Measurements from ENCODE around the gene SOX10.

SOX10 gene

DNA sequence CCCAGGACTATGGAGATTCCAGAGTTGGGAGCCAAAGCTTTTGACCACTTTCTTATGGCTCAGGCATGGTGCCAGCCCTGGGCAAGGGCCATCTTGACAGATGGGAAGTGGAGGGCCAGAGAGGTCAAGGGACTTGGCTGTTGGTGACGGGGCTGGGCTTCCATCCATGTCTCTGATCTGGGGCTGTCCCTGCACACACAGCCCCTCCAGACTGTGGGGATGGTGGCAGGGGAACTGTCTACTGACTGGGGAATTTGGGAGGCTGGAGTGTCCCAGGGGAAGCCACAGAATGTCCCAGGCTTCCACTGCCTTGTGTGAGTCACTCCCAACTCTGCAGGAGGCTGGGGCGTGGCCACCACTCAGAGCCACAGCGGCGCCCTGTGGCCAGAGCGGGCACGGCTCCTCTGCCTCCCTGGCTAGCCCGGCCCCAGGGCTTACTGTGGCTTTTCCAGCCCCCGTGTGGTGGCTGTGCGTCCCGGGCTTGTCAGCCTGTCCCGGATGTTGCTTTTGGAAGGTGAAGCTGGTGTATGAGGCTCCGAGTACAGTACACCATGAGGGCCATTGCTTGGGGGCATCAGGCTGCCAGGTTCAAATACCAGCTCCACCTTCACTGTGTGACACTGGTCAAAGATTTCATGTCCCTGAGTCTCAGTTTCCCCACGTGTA, 50.5 kb downstream of the SOX10 start:
- Mint-ChIP-seq H3K9me3 (no peaks in the 10 kb centered on the region), H3K27me3 (no peaks in the 10 kb centered on the region), H3K4me3 (peak overlapping the region in 1 of 2 donors; percentile 24), H3K27ac (no peak overlapping the region), H3K4me1 (peaks cover 18% of the 10 kb centered on the region)
- ATAC-seq (peak; percentile 97), DNase-seq (peak; percentile 75 to 85)

DNA sequence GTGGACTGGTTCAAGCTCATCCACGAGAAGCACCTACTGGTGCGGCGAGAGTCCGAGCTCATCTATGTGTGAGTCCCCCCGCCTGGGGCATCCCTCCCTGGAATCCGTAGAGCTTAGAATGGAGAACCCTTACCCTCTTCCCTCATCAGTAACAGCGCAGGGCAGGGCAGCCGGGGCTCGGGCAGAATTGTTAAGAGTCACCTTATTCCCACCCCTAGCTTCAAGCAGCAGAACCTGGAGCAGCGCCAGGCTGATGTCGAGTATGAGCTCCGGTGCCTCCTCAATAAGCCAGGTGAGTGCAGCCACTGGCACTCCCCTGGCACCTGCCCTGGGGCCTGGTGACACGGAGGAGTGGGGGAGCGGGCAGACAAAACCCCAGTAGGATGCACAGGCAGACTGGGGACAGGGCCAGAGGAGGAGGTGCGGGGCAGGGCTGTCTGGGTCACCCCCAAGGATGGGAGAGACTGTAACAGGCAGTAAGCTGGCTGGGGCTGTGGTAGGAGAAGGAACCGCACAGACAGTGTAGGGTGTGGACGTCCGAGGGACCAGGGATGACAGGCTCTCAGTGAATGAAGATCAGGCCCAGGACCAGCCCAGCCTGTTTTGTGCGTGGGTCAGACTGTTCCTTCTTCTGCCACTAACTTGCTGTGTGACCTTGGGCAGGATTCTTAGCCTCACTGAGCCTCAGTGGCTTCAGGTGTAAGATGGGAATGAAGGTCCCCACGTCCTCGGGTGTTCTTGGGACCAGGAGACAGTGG, 51.4 kb downstream of the SOX10 start:
- peaks cover 18% of the 10 kb centered on the region for H3K4me1 Mint-ChIP-seq
- H3K27ac Mint-ChIP-seq: no peak overlapping the region
- ATAC-seq (no peak), DNase-seq (no peak)
- H3K27me3 Mint-ChIP-seq: no peaks in the 10 kb centered on the region
- H3K9me3 Mint-ChIP-seq: no peaks in the 10 kb centered on the region
- no peak overlapping the region for H3K4me3 Mint-ChIP-seq

DNA sequence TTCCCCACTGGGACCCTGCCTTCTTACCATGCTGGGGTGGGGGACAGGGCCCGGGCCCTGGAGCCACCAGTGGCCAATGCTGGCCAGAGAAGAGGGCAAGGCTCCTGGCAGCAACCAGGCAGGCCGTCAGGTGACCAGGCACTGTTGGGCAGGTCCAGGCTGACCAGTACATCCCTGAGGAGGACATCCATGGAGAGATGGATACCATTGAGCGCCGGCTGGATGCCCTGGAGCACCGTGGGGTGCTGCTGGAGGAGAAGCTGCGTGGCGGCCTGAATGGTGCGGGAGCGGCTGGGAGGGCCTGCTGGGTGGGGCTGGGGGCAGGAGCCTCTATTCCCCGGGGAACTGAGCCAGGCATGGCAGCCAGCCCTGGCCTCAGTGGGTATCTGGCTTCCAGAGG, 52.0 kb downstream of the SOX10 start:
- Mint-ChIP-seq H3K27me3 (no peaks in the 10 kb centered on the region), H3K9me3 (no peaks in the 10 kb centered on the region), H3K27ac (no peak overlapping the region), H3K4me3 (no peak overlapping the region), H3K4me1 (peaks cover 18% of the 10 kb centered on the region)
- DNase-seq (no peak), ATAC-seq (no peak)

- Mint-ChIP-seq H3K27me3 (no peaks in the 10 kb centered on the region), H3K27ac (no peak overlapping the region), H3K4me3 (no peak overlapping the region), H3K9me3 (no peaks in the 10 kb centered on the region), H3K4me1 (peaks cover 18% of the 10 kb centered on the region)
- DNase-seq (no peak), ATAC-seq (no peak)
These were observed 52.4 kb downstream of the SOX10 start for GRCh38 chr22:37931893-37932389.

DNA sequence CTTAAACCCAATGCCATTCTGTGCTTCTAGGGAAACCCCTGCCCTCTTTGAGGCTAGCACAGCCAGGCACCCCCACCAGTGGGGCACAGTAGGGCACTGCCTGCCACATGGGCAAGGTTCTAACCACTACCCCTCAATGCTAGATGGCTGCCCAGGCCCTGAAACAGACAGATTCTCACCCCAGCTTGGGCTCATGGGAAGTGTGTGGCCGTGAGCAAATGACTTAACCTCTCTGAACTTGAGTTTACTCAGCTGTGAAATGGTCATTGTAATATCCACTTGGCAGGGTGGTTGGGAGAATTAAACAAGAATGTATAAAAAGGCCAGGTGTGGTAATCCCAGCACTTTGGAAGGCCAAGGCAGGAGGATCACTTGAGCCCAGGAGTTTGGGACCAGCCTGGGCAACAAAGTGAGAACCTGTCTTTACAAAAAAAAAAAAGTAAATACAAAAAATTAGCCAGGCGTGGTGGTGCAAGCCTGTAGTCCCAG, 53.4 kb downstream of the SOX10 start:
- H3K4me3 Mint-ChIP-seq: no peak overlapping the region
- no peaks in the 10 kb centered on the region for H3K9me3 Mint-ChIP-seq
- H3K4me1 Mint-ChIP-seq: peaks cover 18% of the 10 kb centered on the region
- H3K27ac Mint-ChIP-seq: no peak overlapping the region
- DNase-seq (no peak), ATAC-seq (no peak)
- H3K27me3 Mint-ChIP-seq: no peaks in the 10 kb centered on the region

DNA sequence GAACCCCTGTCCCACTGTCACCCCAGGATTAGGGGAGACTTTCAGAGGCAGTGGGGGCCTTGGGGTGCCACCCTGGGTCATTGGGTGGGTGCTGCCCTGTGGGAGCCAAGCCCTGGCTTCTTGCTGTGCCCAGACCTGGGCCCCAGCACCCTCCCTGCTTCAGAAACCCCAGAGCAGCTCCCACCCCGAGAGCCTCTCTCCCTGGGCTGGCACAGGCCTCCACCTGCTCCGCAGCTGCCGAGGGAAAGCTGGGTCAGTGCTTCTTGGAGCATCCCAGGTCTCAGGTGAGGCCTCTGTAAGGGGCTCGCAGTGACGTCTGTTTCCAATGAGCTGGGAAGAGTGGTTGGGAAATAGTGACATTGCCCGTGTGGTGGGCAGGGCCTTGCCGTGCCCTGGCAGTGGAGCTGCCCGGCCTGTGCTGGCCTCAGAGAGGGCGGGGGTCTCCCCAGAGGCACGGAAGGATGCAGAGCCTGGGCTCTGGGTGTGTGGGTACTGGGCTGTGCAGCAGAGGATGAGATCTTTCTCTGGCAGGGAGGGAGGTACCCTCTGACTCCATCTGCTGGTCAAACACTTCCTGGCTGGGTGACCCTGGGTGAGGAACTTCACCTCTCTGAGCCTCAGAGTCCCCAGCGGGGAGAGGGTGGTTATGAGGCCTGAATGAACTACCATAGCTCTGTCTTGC, 53.9 kb downstream of the SOX10 start:
- H3K9me3 Mint-ChIP-seq: no peaks in the 10 kb centered on the region

DNA sequence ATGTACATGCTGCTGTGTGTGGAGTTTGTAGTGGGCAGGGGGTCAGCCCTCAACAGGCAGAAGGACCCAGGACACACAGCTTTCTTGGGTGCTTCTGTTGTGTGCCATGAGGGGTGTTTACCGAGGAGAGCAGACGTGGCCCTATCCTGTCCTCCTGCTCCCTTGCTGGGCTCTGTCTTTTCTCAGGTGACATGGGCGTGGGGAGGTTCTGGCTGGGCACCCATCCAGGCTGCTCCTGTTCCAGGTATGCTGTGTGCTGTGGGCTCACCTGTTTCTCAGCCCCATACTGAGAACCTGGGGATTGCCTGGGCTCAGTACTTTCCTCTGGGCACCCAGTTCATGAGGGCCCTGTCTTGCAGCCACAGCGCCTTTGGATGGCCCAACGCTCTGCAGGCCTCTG, 55.0 kb downstream of the SOX10 start:
- ATAC-seq (no peak), DNase-seq (no peak)
- H3K27me3 Mint-ChIP-seq: no peaks in the 10 kb centered on the region
- no peak overlapping the region for H3K4me3 Mint-ChIP-seq
- peaks cover 18% of the 10 kb centered on the region for H3K4me1 Mint-ChIP-seq
- no peaks in the 10 kb centered on the region for H3K9me3 Mint-ChIP-seq
- H3K27ac Mint-ChIP-seq: no peak overlapping the region

More for the DNA sequence above, 53.9 kb downstream of the SOX10 start:
- DNase-seq: no peak
- no peaks in the 10 kb centered on the region for H3K27me3 Mint-ChIP-seq
- no peak overlapping the region for H3K27ac Mint-ChIP-seq
- peaks cover 18% of the 10 kb centered on the region for H3K4me1 Mint-ChIP-seq
- H3K4me3 Mint-ChIP-seq: no peak overlapping the region
- peak; percentile 41 for ATAC-seq

GRCh38 chr22:37927637-37927936, 56.8 kb downstream of the SOX10 start:
- no peak for ATAC-seq
- H3K27me3 Mint-ChIP-seq: no peaks in the 10 kb centered on the region

DNA sequence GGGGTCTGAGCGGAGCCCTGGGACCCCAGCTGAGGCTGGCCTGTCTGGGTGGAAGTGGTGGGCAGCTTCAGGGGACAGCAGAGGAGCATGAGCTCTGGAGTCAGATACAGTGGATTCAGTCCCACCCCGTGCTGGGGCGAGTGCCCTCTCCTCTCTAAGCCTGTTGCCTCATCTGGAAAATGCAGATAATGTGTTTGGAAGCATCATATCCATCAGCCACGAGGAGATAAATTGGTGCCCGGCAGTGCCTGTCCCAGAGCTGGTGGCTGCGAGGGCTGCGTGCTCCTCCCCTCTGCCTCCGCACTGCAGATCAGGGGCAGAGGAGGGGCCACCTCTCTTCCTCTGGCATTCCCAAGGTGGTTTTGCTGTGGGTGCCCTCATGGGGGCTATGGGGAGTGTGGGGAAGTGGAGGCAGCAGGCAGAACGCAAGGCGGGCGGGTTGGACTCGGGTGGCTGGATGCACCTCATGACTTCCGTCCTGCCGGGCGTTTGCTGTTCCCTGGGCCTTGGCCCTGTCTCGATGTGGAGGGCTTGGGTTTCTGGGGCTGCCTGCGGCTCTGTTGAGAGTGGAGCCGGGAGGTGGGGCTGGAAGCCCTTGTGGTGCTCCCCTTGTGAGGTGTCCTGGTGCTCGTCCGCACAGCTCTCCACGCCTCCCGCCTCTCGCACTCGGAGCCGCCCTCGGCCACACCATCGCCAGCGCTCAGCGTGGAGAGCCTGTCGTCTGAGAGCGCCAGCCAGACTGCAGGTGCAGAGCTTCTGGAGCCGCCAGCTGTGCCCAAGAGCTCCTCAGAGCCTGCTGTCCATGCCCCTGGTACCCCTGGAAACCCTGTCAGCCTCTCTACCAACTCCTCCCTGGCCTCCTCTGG, 57.4 kb downstream of the SOX10 start:
- H3K4me1 Mint-ChIP-seq: no peaks in the 10 kb centered on the region
- ATAC-seq: no peak
- no peak overlapping the region for H3K27ac Mint-ChIP-seq
- no peaks in the 10 kb centered on the region for H3K27me3 Mint-ChIP-seq
- H3K4me3 Mint-ChIP-seq: no peak overlapping the region
- no peaks in the 10 kb centered on the region for H3K9me3 Mint-ChIP-seq
- no peak for DNase-seq

More at GRCh38 chr22:37927637-37927936, 56.8 kb downstream of the SOX10 start:
- no peak for DNase-seq
- H3K4me3 Mint-ChIP-seq: no peak overlapping the region
- no peaks in the 10 kb centered on the region for H3K4me1 Mint-ChIP-seq
- H3K9me3 Mint-ChIP-seq: no peaks in the 10 kb centered on the region
- no peak overlapping the region for H3K27ac Mint-ChIP-seq

GRCh38 chr22:37926358-37926757, 58.0 kb downstream of the SOX10 start:
- Mint-ChIP-seq H3K4me1 (no peaks in the 10 kb centered on the region), H3K27me3 (no peaks in the 10 kb centered on the region), H3K4me3 (no peak overlapping the region), H3K9me3 (no peaks in the 10 kb centered on the region), H3K27ac (no peak overlapping the region)
- ATAC-seq (no peak), DNase-seq (no peak)

GRCh38 chr22:37925767-37926166, 58.6 kb downstream of the SOX10 start:
- ATAC-seq: no peak
- H3K27me3 Mint-ChIP-seq: no peaks in the 10 kb centered on the region

DNA sequence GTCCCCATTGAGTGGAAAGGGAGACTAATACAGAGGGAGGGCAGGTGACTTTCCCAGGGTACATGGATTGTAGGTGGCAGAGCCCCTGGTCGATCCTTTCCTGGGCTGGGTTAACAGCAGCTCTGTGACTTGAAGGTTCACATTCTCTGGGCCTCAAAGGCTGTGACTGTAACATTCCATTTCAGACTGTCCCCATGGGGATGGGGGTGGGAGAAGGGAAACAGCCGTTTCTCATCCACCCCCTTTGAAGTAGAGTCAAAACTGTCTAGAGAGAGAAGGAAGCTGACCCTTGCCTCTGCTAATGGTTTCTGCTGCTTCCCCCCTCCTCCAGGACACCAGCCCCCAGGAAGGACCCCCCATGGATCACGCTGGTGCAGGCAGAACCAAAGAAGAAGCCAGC, 59.0 kb downstream of the SOX10 start:
- ATAC-seq (no peak), DNase-seq (no peak)
- H3K9me3 Mint-ChIP-seq: no peaks in the 10 kb centered on the region
- H3K4me1 Mint-ChIP-seq: peaks cover 2% of the 10 kb centered on the region
- H3K27ac Mint-ChIP-seq: no peak overlapping the region
- no peaks in the 10 kb centered on the region for H3K27me3 Mint-ChIP-seq
- no peak overlapping the region for H3K4me3 Mint-ChIP-seq

More at GRCh38 chr22:37925767-37926166, 58.6 kb downstream of the SOX10 start:
- Mint-ChIP-seq H3K4me3 (no peak overlapping the region), H3K27ac (no peak overlapping the region), H3K4me1 (no peaks in the 10 kb centered on the region), H3K9me3 (no peaks in the 10 kb centered on the region)
- no peak for DNase-seq

DNA sequence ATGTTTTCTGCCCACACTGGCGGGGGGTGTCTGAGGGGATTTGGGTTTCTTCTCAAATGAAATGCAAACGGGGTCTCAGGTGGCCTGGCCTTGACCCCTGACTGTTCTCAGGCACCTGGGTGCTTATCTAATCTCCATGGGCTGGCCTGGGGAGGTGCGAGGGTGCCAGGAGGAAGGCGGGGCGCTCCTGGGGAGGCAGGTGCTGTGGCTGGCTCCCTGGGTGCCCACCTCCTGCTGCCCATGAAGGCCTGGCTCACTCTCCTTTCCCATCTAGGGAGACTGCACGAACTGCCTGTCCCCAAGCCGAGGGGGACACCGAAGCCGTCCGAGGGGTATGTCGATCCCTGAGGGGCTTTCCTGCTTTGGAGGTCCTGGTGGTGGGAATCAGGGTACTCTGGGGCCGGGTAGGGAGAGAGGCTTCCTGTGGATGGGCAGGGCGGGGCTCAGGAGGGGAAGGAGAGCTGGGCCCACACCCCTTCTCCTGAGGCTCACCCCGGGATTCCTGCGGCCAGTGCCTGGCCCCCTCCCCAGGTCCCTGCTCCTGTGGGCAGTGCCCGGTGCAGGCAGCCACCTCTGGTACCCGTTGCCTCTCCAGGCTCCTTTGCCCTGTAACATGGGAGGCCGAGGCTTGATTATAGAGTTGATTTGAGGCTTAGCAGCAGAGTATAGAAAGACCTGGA, 59.8 kb downstream of the SOX10 start:
- no peak overlapping the region for H3K27ac Mint-ChIP-seq
- H3K4me1 Mint-ChIP-seq: peaks cover 9% of the 10 kb centered on the region
- DNase-seq (no peak), ATAC-seq (no peak)
- no peaks in the 10 kb centered on the region for H3K27me3 Mint-ChIP-seq
- H3K9me3 Mint-ChIP-seq: no peaks in the 10 kb centered on the region
- H3K4me3 Mint-ChIP-seq: no peak overlapping the region

GRCh38 chr22:37923927-37924326, 60.4 kb downstream of the SOX10 start:
- H3K4me1 Mint-ChIP-seq: peaks cover 9% of the 10 kb centered on the region
- DNase-seq (no peak), ATAC-seq (no peak)
- H3K27me3 Mint-ChIP-seq: no peaks in the 10 kb centered on the region
- no peak overlapping the region for H3K27ac Mint-ChIP-seq
- H3K9me3 Mint-ChIP-seq: no peaks in the 10 kb centered on the region
- H3K4me3 Mint-ChIP-seq: no peak overlapping the region

All from stimulated activated naive CD8-positive, alpha-beta T cell treated with anti-CD3 and anti-CD28 coated beads, Interleukin-15, amount 100 ng/mL, for 72 hours (primary cell).